Skin epidermis (tissue), 12 donors: ENCODE data around the gene ERN2.

Source experiments
- H3K27ac ChIP-seq, 21 experiments: fragments of 200-600 bp; sonication (generic) in 11 of 21; one replicate each; pipeline ENCODE4 v1.5.0; 2020; ENCODE audit warnings: mild to moderate bottlenecking in 3 of 21, inconsistent platforms in 2 of 21, moderate library complexity in 2 of 21
- H3K4me3 ChIP-seq, 7 experiments: fragments of 200-600 bp; sonication (generic) in 2 of 7; one replicate each; pipeline ENCODE4 v1.5.0; 2020; ENCODE audit warnings: inconsistent platforms in 2 of 7, mild to moderate bottlenecking in 2 of 7, moderate library complexity in 1 of 7

The ERN2 gene

DNA sequence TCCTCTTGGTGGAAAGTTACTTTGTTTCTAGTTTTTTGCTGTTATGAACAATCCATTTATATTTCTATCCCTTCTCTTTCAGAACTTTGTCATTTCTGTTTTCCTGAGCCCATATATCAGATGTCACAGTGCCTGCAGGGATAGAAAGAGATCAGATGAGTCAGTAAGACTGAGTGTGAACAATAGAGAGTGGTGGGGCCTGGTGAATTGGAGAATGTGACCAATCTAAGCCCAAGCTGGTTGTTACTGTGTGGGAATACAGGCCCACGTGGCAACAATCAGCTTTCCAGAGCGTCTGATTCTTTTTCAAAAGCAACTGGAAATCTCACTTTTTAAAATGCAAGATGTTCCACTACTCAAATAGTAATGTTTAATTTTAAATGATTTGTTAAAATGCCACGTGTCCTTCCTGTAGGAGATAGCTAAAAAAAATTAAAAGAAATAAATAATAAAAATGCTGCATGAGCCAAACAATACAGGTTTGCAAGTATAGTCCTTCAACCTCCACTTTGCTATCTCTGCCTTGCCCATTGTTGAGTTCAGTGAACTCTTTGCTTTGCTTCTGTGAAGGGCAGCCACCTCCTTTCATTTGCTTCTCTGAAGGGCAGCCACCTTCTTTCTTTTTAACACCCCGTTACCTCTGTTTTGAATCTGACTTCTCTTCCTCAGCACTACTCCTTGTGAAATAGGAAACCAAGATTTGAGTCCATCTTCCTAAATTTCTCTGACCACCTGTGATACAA is 62.2 kb downstream of the ERN2 start:
- Histone ChIP-seq H3K27ac (no peak overlapping the region), H3K4me3 (no peak overlapping the region)

DNA sequence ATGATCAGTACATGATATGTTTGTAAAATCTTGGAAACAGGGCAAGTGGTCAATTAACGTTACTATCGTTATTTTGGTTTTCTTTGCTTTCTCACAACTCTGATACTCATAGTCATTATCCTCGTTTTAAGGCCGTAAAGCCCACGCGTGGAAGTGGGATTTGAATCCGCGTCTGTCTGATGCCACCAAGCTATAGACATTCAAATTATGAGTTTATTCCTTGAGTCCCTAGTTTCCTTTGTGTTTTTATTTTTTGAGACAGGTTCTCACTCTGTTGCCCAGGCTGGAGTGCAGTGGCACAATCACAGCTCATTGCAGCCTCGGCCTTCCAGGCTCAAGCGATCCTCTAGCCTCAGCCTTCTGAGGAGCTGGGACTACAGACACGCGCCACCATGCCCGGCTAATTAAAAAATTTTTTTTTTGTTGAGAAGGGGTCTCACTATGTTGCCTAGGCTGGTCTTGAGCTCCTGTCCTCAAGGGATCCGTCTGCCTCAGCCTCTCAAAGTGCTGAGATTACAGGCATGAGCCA is 70.7 kb downstream of the ERN2 start:
- H3K27ac ChIP-seq = peak overlapping the region in 15 of 21 experiments; percentile 83 to 94 (median 90)
- H3K4me3 ChIP-seq = peak overlapping the region; percentile 61 to 98 (median 80)

DNA sequence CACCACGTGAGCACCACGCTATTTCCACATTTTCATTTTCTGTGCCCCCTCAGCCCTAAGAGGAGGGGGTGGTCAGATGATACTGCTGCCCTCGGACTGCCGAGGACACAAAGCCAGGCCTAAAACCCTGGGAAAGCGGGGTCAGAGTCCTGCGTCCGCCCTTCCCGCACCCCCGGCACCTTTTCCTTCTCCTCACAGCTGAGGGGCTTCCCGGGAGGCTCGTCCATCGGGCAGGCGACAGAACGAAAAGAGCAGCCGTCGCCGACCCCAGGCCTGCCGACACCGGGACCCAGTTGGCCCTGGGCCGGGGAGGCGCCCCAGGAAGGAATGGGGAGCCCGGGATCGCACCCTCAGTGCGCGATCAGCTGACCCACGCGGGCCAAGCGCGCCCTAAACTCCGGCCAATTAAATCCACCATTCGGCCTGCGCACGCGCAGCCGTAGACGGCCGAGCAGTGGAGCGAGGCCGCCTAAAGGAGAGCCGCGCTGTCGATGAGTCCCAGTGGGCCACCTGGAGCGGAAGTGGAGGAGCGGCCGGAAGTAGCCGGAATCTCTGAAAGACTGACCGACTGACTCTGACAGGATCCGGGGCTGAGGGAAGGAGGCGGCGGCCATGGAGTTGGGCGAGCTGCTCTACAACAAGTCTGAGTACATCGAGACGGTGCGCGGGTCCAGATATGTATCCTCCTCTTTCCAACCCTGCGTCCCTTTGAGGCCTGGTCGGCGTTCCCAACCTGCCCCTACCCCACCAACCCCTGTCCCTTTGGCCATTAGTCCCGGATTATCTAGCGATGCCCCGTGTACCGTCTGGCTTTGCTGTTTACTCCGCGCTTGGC is 71.9 kb downstream of the ERN2 start, which contains the start of the genes DCTN5 and PALB2:
DCTN5 (plus strand) TSS at position 536 of the 835 bp plus-strand sequence; CDS start at position 613, 77 bp downstream.
PALB2 (minus strand) TSS at position 380 of the 835 bp plus-strand sequence; CDS start at position 227, 153 bp downstream.
- peak within 1 kb of the TSS; percentile 65 to 94 (median 90) for H3K27ac ChIP-seq

DNA sequence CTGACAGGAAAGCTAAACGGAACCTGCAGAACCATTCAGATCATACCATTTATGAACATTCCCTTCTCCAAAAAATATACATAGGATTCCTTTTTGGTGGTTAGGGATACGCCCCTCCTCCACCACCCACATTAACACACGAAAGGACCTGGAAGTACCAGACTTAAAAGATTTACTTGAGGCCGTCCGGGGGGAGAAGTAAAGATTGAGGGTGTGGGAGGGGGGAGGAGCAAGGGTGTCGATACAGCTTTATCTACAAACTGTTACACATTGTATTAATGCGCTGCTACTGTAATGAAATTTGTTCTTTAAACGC is 72.4 kb downstream of the ERN2 start:
- Histone ChIP-seq H3K27ac (peak overlapping the region; percentile 65 to 94 (median 90)), H3K4me3 (peak overlapping the region; percentile 61 to 98 (median 80))

More for the DNA sequence above, 71.9 kb downstream of the ERN2 start, which contains the start of the genes DCTN5 and PALB2:
- H3K4me3 ChIP-seq = peak within 1 kb of the TSS; percentile 61 to 98 (median 80)
